22Rv1 (cell line): Measurements from ENCODE around the gene CERS5.

Experiments
- H3K27ac ChIP-seq: fragments of 450-650 bp; 2 replicates; pipeline ENCODE4 v1.5.1; 2017
- ZFX ChIP-seq: fragments of 450-650 bp; IDR thresholded peaks from 2 replicates; pipeline ENCODE4 v1.6.1; 2017; ENCODE audit warnings: antibody characterized with exemption, borderline replicate concordance
- TF ChIP-seq, protein P1 (sequence below): fragments of 450-650 bp; IDR thresholded peaks from 2 replicates; pipeline ENCODE4 v1.5.1; 2017; ENCODE audit warnings: mild to moderate bottlenecking

Gene CERS5

DNA sequence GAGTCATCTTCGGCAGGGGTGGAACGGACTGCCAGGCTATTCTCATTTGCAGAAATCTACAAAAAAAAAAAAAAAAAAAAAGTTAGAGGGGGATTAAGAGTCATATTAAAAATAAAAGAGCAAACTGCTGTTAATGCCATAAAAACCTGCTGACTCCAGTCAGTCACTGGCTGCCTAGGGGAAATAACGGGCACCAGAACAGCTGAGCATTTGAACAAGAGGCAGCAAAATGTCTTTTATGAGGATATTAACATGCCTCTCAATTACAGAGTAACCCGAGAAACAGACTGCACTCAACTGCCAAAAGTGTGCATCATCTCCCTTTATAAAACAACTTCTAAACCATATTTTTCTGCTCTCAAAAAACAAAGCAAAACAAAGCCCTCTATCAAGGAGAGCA is 28.7 kb upstream of the CERS5 start:
- no peak overlapping the region for H3K27ac ChIP-seq
- TF ChIP-seq, protein P1, sequence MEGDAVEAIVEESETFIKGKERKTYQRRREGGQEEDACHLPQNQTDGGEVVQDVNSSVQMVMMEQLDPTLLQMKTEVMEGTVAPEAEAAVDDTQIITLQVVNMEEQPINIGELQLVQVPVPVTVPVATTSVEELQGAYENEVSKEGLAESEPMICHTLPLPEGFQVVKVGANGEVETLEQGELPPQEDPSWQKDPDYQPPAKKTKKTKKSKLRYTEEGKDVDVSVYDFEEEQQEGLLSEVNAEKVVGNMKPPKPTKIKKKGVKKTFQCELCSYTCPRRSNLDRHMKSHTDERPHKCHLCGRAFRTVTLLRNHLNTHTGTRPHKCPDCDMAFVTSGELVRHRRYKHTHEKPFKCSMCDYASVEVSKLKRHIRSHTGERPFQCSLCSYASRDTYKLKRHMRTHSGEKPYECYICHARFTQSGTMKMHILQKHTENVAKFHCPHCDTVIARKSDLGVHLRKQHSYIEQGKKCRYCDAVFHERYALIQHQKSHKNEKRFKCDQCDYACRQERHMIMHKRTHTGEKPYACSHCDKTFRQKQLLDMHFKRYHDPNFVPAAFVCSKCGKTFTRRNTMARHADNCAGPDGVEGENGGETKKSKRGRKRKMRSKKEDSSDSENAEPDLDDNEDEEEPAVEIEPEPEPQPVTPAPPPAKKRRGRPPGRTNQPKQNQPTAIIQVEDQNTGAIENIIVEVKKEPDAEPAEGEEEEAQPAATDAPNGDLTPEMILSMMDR: no peak
- TF ChIP-seq ZFX: no peak

DNA sequence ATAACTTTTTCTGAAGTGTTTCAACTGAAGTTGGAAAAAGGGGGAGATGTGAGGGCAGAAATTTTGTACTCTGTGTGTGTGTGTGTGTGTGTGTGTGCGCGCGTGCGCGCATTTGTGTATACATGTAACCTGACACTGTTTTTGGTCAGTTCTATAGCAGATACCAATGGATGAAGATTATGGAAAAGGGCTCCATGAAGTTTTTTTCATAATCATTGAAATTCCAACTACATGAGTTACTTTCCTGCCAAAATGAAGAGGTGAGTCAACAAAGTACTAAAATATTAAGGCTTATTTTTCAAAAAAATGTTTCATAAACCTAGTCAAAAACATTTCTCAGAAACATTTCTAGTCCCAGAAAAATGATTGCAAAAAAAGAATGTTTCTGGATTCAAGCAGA is 25.7 kb upstream of the CERS5 start:
- TF ChIP-seq, protein P1: no peak
- TF ChIP-seq ZFX: no peak
- no peak overlapping the region; the same call in 1 of the 2 replicates for H3K27ac ChIP-seq

DNA sequence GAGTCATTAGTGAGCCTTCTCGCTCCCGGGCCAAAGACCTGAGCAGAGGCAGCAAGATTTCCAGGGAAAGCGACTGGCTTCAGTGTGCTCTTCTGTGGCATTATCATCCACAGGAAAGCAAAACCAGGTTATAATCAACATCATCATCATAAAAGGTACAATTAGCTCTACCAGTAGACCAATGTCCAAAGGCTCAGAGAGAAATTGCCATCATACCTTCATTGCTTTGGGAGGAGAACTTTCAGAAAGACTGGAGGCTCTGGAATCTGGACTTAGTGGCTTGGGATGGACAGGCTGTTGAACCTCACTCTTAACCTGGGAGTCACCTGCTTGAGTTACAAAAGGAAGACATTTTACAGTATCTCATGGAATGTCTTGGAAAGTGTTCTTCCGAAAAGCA is 25.1 kb upstream of the CERS5 start:
- TF ChIP-seq, protein P1: no peak
- no peak for TF ChIP-seq ZFX
- no peak overlapping the region; the same call in 1 of the 2 replicates for H3K27ac ChIP-seq

DNA sequence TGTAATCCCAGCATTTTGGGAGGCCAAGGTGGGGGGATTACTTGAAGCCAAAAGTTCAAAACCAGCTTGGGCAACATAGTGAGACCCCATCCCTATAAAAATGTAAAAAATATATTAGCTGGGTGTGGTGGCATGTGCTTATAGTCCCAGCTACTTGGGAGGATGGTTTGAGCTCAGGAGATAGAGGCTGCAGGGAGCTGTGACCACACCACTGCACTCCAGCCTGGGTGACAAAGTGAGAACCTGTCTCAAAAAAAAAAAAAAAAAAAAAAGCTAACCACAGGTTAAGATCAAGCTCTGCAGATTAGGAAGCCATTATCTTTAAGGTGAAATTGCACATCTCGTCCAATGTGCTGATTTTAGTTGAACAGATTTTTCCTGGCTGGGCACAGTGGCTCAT is 23.7 kb upstream of the CERS5 start:
- H3K27ac ChIP-seq: no peak overlapping the region
- TF ChIP-seq, protein P1: no peak
- no peak for TF ChIP-seq ZFX

DNA sequence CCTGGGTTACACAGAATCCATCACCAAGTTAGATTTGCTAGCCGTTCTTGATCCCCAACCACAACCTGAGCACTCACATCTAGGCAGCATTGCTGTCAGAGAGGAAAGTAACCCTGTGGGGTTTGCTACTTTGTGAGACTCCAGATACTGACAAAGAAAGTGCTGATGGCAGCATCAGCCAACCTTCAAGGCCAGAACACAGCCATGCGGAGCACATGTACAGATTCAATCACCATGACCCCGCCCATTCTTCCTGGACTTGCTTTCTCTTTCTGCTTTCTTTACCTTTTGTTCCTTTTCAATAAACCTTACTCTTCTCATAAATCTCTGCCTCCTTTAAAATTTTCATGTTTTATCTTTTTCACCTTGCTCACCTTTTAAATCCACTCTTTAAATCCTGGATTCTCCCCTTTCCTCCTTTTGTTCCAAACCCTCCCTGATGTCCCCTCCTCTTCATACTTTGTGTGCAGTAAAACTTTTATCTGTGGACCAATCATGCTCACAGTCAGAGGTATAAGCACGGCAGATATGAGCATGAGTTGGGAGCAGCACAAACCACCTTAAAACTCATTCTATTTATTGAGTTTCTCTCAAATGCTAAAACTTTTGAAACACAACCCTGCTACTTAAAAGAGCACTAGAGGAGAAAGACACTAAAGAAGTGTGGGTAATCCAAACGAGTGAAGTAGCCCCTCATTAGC is 21.9 kb upstream of the CERS5 start:
- H3K27ac ChIP-seq: no peak overlapping the region; the same call in 1 of the 2 replicates

DNA sequence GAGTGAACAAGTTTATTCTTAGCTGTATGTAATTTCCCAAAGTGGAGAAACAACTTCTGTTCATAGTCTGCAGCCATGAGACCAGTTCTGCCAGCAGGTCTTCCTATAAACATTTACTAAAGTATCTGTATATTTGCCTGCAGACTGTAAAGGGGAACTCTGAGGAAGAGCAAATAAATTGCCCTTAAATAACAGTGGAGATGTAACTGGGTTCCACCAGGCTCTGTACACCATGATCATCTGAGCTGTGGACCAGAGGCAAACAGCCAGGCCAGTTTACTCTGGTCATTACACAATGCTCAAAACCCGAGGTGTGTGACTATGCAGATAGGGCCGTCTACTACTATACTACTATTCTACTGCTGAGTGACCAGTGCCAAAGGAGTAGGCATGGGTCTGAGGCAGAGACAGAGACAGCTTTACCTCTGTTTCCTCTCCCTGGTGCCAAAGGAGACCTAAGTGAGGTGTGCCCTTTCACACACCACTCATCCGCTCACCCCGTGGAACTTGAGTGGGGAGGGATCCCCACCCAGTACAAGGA is 21.1 kb upstream of the CERS5 start:
- no peak overlapping the region for H3K27ac ChIP-seq

More for the DNA sequence above, 21.9 kb upstream of the CERS5 start:
- no peak for TF ChIP-seq ZFX
- TF ChIP-seq, protein P1: no peak

More for the DNA sequence above, 21.1 kb upstream of the CERS5 start:
- TF ChIP-seq ZFX: no peak
- TF ChIP-seq, protein P1: no peak
